H1 (cell line): Measurements from ENCODE around the gene ANKRD11. TPM values are rescaled to one million over a fixed set of nuclear protein-coding genes. Genes with fewer than 3 reads are reported as not detected.

Experiments
- CHD2 ChIP-seq: IDR thresholded peaks from 2 replicates; pipeline ENCODE4 v1.6.1; 2012; ENCODE audit warnings: low read length, improper control_type of control experiment
- HDAC6 ChIP-seq: IDR thresholded peaks from one replicate; pipeline ENCODE4 v1.7.1; 2012; ENCODE audit warnings: low read depth, mild to moderate bottlenecking, inconsistent platforms, low read length, moderate library complexity
- NRF1 ChIP-seq: IDR thresholded peaks from 2 replicates; pipeline ENCODE4 v1.6.1; 2011; ENCODE audit warnings: mild to moderate bottlenecking, low read depth, low read length, improper control_type of control experiment
- POU5F1 ChIP-seq: IDR thresholded peaks from 2 replicates; pipeline ENCODE4 v1.6.1; 2011; ENCODE audit warnings: low read depth, mild to moderate bottlenecking, low read length, moderate library complexity
- SAP30 ChIP-seq: fragments of 300-600 bp; sonication (generic); IDR thresholded peaks from 2 replicates; pipeline ENCODE4 v1.7.1; 2012; ENCODE audit warnings: low read length, moderate library complexity, mild to moderate bottlenecking, inconsistent platforms; ENCODE audit not compliant: insufficient read depth, insufficient replicate concordance
- TCF12 ChIP-seq: IDR thresholded peaks from 2 replicates; pipeline ENCODE4 v1.6.1; 2011; ENCODE audit warnings: low read depth, mild to moderate bottlenecking, low read length
- TEAD4 ChIP-seq: IDR thresholded peaks from 2 replicates; pipeline ENCODE4 v1.6.1; 2012; ENCODE audit warnings: low read depth, low read length, inconsistent platforms, mixed read lengths
- polyA plus RNA-seq, 7 experiments: library from polyadenylated mRNA; depleted of rRNA in 3 of 7; stranded (reverse) in 5 of 7; unstranded in 2 of 7; fragments of >200 nt in 5 of 7; fragments of 200-250 nt in 2 of 7; gene quantifications; 1 replicate in 5 of 7; 2 replicates in 1 of 7; 4 replicates in 1 of 7; pipeline versions ENCODE4 v1.2.1 to v1.2.3, GENCODE V29; 2011 to 2013; ENCODE audit warnings: missing spikeins in 2 of 7, mixed read lengths in 2 of 7
- total RNA-seq: library from RNA; stranded (reverse); fragmentation: NEBNext Ultra II Directional; extraction: Animal tissue kit (Norgen Biotek cat#: 25700); gene quantifications from 2 replicates; pipeline ENCODE4 v1.2.1, GENCODE V29; 2021
- TF ChIP-seq, protein P1 (sequence below): IDR thresholded peaks from 2 replicates; pipeline ENCODE4 v1.6.1; 2012; ENCODE audit warnings: inconsistent platforms

Gene ANKRD11
- total and polyA plus RNA-seq, 2 of the 8 experiments (the other 6 are each of a cell fraction or from before 2014, with no cell fraction given), result 46.5 to 142 TPM

GRCh38 chr16:89264800-89265550 is 225.4 kb downstream of the ANKRD11 start (continued):
- TF ChIP-seq HDAC6 (no peak), CHD2 (no peak), SAP30 (no peak), POU5F1 (no peak), TCF12 (no peak), TEAD4 (no peak), NRF1 (no peak)
- TF ChIP-seq, protein P1, sequence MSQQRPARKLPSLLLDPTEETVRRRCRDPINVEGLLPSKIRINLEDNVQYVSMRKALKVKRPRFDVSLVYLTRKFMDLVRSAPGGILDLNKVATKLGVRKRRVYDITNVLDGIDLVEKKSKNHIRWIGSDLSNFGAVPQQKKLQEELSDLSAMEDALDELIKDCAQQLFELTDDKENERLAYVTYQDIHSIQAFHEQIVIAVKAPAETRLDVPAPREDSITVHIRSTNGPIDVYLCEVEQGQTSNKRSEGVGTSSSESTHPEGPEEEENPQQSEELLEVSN, result no peak
